PFSK-1 (cell line): ENCODE data around the gene DPPA3.

Source experiments
- FOXP2 ChIP-seq: optimal IDR thresholded peaks from 2 replicates; pipeline ENCODE3; 2011; ENCODE audit warnings: borderline replicate concordance, control low read depth, inconsistent platforms; ENCODE audit not compliant: insufficient read depth; ENCODE audit errors: extremely low read length, extremely low read depth
- POLR2AphosphoS5 ChIP-seq: IDR thresholded peaks from 2 replicates; pipeline ENCODE4 v1.6.1; 2012; ENCODE audit warnings: low read depth, mild to moderate bottlenecking, control low read depth, low read length, moderate library complexity
- SIN3A ChIP-seq: IDR thresholded peaks from 2 replicates; pipeline ENCODE4 v1.6.1; 2012; ENCODE audit warnings: mild to moderate bottlenecking, low read length, moderate library complexity, borderline replicate concordance; ENCODE audit not compliant: insufficient read depth
- TAF1 ChIP-seq: IDR thresholded peaks from 2 replicates; pipeline ENCODE4 v1.6.1; 2012; ENCODE audit warnings: low read length, control low read depth, borderline replicate concordance; ENCODE audit not compliant: insufficient read depth
- TF ChIP-seq, protein P1 (sequence below), 2 experiments: IDR thresholded peaks; 2 replicates each; pipeline versions ENCODE4 v1.6.1 to v1.8.0; 2011 to 2012; ENCODE audit warnings: low read depth in 2 of 2, low read length in 2 of 2, control low read depth in 1 of 2, inconsistent platforms in 1 of 2, mild to moderate bottlenecking in 1 of 2, moderate library complexity in 1 of 2; ENCODE audit not compliant: insufficient read depth in 1 of 2

Gene DPPA3

GRCh38 chr12:7751394-7751793, 40.2 kb downstream of the DPPA3 start:
- TF ChIP-seq FOXP2 (no peak), TAF1 (no peak), POLR2AphosphoS5 (no peak), SIN3A (no peak)
- TF ChIP-seq, protein P1, sequence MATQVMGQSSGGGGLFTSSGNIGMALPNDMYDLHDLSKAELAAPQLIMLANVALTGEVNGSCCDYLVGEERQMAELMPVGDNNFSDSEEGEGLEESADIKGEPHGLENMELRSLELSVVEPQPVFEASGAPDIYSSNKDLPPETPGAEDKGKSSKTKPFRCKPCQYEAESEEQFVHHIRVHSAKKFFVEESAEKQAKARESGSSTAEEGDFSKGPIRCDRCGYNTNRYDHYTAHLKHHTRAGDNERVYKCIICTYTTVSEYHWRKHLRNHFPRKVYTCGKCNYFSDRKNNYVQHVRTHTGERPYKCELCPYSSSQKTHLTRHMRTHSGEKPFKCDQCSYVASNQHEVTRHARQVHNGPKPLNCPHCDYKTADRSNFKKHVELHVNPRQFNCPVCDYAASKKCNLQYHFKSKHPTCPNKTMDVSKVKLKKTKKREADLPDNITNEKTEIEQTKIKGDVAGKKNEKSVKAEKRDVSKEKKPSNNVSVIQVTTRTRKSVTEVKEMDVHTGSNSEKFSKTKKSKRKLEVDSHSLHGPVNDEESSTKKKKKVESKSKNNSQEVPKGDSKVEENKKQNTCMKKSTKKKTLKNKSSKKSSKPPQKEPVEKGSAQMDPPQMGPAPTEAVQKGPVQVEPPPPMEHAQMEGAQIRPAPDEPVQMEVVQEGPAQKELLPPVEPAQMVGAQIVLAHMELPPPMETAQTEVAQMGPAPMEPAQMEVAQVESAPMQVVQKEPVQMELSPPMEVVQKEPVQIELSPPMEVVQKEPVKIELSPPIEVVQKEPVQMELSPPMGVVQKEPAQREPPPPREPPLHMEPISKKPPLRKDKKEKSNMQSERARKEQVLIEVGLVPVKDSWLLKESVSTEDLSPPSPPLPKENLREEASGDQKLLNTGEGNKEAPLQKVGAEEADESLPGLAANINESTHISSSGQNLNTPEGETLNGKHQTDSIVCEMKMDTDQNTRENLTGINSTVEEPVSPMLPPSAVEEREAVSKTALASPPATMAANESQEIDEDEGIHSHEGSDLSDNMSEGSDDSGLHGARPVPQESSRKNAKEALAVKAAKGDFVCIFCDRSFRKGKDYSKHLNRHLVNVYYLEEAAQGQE (IDR thresholded peaks at IDR 0.05; ENCODE audit: insufficient read depth in 1 of 2, low read depth in 2 of 2, low read length in 2 of 2), result no peak

GRCh38 chr12:7756993-7757392, 45.8 kb downstream of the DPPA3 start:
- TF ChIP-seq, protein P1 (IDR thresholded peaks at IDR 0.05; ENCODE audit: insufficient read depth in 1 of 2, low read depth in 2 of 2, low read length in 2 of 2), result no peak
- TF ChIP-seq FOXP2 (no peak), TAF1 (no peak), SIN3A (no peak), POLR2AphosphoS5 (no peak)

DNA sequence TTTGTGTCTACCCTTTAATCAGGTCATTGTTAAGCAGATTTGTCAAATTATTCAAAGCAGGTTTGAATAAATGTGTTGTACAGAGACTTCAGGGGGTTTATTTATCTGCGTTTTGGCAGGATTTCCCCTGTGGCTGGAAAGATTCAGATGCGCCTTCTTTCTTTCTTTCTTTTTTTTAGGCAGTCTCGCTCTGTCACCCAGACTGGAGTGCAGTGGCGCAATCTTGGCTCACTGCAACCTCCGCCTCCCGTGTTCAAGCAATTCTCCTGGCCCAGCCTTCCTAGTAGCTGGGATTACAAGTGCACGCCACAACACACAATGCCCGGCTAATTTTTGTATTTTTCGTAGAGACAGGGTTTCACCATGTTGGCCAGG, 47.5 kb downstream of the DPPA3 start:
- TF ChIP-seq, protein P1 (IDR thresholded peaks at IDR 0.05; ENCODE audit: insufficient read depth in 1 of 2, low read depth in 2 of 2, low read length in 2 of 2), result no peak
- TF ChIP-seq TAF1, result no peak
- no peak for TF ChIP-seq FOXP2
- TF ChIP-seq SIN3A, result no peak
